Activated CD4-positive, CD25-positive, alpha-beta regulatory T cell treated with anti-CD3 and anti-CD28 coated beads, Interleukin-2, amount 50 U/mL, for 72 hours (primary cell): ENCODE data around the gene DNAH10.
"Not testable (repeated sequence)": the region's sequence is repeated elsewhere in the genome, so short reads cannot be mapped to it uniquely, and the experiment has no call there.

Source experiments
- DNase-seq: peaks from one replicate; pipeline ENCODE4 v3.0.0; 2021

DNAH10 gene

DNA sequence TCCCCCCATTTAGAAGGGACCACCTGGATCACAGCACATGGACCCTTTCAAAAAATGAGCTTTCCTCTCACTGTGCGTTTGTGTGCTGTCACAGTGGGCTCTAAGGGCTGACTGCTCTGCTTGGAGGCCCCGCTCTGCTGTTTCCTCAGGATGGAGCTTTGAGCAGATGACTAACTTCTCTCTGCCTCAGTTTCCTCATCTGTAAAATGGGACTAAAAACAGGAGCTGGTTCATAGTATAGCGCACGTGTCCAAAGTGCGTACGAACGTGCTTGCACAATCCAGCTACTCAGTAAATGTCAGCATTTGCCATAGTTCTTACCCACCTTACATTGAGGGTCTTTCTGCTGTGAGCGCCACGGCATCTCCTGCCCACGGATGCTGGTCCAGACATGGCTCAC, 12.7 kb upstream of the DNAH10 start:
- DNase-seq = no peak

DNA sequence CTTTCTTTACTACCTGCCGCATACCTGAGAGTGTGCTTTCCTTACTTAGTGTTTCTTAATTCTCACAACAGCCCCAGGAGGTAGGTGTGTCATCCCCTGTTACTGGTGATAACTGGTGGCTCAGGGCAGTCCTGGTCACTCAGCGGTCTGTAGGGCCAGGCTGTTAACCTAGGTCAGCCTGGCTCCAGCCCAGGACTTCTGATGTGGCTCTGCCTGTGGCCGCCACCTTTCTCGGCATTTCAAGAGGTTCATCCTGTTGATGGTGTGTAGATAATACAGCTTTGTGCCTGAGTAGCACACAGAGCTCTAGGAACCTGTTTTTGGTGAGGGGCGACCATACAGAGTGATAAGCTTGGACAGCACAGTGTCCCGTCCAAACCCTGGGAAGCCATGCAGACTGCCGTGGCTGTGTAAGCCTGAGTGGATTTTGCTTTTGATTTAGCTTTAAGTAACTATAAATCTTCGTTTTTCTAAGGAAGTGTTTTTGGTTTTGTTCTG, 11.9 kb upstream of the DNAH10 start:
- DNase-seq = no peak

DNA sequence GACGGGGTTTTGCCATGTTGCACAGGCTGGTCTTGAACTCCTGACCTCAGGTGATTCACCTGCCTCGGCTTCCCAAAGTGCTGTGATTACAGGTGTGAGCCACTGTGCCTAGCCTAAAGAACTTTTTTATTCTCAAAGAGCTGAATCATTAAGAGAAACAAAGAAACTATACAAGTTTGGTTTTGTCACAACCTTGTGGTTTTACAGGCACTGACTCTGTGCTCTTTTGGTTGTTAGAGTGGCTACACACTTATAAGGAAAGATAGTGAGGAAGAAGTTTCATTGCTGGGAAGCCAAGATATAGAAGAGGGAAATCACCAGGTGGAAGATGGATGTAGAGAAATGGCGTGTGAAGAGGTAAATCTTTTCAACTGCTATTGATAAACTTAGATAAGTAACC, 10.1 kb upstream of the DNAH10 start:
- no peak for DNase-seq

DNA sequence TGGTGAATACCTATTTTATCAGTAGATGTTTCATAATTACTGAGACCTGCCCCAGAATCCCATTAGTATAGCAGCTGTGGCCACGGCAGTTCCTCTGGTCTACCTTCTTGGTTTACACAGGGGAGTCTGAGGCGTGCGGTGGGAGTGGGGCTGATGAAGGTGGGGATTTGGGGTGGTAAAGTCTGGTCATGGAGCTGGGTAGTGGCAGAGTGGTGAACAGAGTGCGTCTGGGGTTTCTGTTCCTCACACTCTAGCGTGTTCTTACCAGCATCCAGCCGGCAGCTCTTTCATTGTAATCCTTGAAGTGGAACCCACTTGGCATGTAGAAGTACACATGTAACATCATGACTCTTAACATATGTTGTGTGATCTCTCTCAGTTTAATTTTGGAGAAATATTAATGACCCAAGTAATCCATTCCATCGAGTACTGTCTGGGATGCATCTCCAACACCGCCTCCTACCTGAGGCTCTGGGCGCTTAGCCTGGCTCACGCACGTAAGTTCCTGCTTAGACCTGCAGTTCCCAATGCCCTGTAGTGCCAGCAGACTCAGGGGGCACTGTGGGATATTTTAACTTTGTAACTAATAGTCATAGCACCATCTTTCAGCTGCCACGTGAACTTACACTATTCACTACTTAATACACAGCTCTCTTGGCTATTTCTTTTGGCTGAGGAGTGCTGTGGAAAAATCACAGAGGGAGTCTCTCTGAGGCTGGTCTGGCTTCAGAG, 7.9 kb upstream of the DNAH10 start:
- DNase-seq = no peak

DNA sequence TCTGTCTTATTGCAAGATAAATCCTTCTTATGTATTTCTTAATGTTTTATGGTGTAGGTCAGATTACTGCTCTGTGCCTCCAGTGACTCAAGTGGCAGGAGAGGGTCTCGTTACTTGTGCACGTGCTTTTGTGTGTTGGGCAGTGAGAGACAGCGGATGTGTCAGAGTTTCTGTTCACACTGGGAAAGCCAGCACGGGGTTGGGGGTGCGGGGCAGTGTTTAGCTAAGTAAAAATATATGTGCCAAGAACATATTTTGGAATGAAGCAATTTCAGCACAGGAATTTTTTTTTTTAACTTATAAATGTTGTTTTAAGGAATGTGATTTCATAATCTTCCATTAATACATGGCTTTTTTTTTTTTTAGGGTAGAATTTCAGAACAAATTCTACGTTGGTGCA, 4.5 kb upstream of the DNAH10 start:
- no peak for DNase-seq

DNA sequence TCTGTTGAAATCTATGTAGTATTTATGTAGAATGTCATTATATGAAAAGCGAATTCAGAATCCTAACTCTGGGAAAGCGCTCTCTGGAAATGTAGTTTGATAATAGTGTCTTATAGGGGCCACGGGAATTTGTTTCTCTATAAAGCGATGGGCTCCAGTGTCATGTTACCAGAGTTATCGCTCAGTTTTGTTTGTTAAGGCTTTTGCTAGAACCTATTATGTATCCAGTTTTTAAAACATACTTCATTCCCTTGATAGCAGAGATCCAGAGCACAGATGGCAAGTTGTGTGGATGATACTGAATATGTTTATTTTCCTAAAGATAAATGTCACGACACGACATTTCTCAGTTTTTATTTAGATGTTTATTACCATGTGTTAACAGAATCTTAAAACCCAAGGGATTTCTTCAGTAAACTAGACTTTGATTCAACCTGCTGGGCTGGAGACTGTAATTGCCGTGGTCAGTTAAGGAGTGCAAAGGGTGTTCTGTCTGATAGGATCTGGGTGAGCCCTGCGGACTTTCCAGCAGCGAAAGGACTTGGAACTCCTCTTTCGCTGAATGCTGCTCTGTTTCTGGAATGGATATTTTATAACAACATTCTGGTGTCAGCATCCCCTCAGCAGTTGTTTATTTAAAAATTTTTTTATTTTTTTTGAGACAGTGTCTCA, 1.7 kb upstream of the DNAH10 start:
- no peak for DNase-seq

DNA sequence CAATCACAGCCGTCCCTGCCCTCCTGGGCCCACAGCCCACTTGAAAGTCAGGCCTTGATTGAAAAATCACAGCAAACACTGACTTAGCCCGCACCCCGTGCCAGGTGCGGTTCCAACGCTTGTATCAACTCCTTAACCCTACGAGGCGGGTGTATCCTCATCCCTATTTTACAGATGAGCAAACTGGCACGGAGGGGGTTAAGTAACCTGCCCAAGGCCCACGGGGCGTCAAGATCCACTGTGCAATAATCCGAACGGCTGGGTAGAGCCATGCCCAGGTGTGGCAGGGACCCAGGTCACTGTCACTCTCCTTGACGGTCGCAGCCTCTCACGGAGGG, 583 bp downstream of the DNAH10 start:
- no peak for DNase-seq

DNA sequence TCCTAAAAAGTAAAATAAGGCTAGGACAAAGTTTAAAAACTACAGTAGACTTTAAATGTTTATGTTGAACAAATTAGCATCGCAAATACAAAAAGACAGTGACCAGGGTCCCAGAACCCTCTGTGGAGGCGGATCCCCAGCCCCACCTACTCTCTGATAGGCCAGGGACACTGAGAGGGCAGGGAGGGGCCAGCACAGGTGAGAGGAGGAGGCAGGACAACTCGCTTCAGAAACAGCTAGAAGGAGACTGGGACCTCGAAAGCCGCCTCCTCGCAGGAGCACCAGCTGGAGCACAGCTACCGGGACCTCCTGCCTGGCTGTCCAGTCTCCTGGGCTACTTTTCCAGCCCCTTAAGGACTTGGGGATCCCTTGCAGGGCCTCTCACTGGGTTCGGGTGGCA, 992 bp downstream of the DNAH10 start:
- no peak for DNase-seq

DNA sequence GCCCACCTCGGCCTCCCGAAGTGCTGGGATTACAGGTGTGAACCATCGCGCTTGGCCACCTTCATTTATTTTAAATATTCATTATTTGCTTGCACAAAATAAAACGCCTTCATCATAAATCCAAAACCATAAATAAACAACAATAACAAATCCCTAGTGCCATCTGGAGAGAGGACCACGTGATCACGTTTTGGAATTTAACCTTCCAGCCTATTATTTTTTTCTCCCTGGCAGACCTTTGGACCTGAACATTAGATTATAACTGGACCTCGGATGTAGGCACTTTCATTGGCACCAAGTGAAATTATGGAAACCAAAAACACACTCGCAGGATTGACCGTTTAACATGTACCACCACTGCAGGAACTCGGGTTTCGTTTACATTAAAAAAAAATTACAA, 2.0 kb downstream of the DNAH10 start:
- no peak for DNase-seq

DNA sequence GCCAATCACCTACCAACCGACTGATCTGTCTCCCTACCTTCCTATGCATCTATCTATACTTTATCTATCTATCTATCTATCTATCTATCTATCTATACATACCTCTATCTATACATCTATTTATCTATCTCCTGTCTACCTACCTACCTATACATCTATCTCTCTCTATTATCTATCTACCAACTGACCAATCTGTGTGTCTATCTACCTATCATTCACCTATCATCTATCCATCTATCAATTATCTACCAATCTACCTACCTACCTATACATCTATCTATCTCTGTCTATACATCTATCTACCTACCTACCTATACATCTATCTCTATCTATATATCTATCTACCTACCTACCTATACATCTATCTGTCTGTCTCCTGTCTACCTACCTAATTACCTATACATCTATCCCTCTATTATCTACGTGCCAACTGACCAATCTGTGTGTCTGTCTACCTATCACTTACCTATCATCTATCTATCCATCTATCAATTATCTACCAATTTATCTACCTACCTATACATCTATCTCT, 3.5 kb downstream of the DNAH10 start:
- no peak for DNase-seq

DNA sequence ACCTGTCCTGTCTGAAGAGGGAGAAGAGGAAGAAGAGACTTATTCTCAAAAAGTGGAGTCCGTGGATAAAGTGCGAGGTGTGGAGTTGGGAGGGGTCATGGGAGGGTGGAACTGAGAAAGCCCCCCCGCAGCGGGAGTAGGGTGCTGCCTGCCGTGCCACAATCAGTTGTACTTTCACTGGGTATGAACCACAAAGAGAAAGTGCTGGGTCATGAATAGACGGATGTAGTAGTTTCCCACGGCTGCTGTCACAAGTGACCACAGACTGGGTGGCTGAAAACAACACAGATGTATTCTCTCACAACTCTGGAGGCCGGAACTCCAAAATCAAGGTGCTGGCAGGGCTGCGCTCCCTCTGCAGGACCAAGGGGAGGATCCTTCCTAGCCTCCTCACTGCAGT, 5.5 kb downstream of the DNAH10 start:
- no peak for DNase-seq

DNA sequence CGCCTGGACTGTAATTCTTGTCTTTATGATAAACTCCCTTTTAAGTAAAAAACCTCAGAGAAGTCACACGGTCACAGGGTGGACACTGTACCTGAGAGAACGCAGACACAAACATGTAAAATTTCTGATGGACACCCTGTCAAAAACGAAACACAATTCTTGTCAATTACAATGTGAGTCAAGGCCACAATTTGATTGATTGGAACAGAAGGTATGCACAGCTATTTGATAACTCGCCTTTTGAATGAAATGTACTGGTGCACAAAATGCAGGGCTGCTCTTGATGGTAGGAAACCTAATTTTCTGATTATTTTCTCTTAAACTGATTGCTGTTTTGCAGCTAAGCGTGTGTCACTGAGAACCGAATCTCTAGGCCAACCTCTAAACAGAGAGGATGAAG, 9.2 kb downstream of the DNAH10 start:
- DNase-seq = no peak

DNA sequence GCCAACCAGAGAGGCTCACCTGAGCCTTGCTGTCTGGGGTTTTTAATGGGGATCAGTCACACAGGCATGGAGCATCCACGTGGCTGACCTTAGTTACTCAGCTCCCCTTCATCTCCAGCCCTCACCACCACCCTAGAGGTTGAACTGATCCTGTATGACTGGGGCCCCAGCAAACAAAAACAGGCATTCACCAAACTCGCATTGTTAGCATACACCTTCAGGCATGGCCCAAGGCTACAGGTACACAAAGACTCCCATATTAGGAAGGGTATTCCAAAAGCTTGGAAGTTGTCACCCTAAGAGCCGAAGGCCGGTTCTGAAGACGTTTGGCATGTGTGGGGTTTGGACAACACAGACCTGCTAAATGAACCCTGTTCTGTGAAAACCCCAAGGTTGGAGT, 10.0 kb downstream of the DNAH10 start:
- DNase-seq = no peak

DNA sequence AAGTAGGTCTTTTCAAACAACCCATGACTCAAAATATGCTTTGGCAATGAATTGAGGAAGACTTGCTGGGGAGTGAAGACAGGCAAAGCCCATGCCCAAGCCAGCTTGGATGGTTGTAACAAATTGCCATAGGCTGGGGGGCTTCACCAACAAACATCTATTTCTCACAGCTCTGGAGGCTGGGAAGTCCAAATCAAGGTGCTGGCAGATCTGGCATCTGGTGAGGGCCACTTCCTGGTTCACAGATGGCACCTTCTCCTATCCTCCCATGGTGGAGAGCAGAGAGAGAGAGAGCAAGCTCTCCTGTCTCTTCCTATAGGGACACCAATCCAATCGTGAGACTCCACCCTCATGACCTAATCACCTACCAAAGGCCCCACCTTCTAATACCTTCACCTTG, 11.3 kb downstream of the DNAH10 start:
- no peak for DNase-seq

DNA sequence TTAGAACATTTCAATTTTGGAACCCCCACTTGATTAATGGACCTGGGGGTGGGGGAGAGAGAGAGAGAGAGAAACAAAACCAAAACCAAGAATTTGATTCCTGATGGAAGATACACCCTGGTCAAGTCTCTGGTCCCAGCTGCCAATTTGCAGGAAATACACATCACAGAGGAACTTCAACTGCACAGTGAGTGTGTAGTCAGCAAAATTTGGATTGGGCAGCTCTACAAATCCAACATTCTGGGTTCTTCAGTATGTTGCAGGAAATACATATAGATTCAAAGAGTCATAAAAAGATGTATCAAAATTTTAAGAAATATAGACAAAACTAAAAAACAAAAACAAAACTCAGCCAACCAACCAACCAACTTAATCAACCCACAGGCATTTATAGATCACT, 17.4 kb downstream of the DNAH10 start:
- DNase-seq = no peak

DNA sequence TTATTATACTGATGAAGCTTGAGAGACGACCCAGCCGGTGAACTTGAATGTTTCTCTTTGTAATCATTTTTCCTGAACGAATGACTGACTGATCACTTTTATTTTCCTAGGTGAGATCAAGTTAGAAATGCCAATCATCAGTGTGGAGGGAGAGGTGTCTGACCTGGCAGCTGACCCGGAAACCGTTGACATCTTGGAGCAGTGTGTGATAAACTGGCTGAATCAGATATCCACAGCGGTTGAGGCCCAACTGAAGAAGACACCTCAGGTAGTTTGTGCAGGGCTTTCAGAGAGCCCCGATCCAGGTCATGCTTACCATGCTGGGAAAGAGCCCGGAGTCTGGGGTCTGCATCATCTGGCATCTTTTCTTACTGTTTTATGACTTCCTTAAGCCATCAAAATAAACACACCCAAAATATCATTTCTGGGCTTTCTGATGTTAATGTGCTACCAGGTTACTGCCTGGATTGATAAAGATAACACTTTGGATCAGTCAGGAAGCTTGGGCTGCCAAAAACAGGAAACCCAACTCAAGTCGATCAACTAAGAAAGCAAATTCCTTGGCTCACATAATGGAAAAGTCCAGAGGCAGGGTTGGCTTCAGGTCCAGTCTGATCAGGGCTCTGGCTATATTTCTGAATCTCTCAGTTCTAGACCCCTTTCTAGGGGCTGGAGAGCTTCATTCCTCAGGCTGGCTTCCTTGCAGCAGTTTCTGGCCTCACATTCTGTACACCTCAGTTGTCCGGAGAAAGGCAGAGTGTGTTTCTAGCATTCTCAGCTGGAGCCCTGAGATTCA, 21.1 kb downstream of the DNAH10 start:
- no peak for DNase-seq

DNA sequence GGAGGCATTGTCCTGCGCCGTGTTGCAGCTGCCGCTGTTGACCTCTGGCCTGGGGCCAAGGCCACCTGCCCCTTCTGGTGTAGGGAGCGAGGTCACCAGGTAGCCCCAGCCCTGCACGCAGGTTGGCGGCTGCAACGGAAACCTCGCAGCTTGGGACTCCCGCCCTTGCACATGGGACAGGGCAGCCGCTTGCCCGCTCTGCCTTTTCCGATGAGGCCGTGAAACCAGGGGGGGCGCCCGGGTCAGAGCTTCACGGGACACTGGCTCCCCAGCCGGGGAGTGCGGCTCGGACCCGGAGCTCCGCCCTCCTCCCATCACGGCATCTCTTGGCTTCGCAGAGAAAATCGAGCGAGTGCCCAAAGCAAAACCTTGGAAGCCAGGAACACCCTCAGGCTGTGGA, 25.4 kb downstream of the DNAH10 start:
- no peak for DNase-seq

DNA sequence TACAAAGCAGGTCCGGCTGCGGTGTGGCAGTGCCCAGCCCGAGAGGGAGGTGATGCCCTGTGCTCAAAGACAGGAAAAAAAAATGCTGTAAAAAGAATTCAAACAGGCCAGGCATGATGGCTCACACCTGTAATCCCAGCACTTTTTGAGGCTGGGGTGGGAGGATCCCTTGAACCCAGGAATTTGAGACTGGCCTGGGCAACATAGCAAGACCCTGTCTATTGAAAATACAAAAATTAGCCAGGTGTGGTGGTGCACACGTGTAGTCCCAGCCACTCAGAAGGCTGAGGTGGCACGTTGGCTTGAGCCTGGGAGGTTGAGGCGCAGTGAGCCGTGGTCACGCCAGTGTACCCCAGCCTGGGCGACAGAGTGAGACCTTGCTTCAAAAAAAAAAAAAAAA, 26.4 kb downstream of the DNAH10 start:
- no peak for DNase-seq

DNA sequence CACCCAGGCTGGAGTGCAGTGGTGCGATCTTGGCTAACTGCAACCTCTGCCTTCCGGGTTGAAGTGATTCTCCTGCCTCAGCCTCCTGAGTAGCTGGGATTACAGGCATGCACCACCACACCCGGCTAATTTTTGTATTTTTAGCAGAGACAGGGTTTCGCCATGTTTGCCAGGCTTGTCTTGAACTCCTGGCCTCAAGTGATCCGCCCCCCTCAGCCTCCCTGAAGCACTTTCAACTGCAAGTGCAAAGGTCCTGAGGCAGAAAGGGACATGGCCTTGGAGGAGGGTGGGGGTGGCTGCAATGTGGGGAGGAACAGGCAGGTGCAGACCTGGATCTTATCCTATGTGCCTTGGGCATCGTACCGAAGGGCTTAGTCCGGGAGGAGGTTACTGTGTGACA, 27.3 kb downstream of the DNAH10 start:
- DNase-seq = not testable (repeated sequence)

DNA sequence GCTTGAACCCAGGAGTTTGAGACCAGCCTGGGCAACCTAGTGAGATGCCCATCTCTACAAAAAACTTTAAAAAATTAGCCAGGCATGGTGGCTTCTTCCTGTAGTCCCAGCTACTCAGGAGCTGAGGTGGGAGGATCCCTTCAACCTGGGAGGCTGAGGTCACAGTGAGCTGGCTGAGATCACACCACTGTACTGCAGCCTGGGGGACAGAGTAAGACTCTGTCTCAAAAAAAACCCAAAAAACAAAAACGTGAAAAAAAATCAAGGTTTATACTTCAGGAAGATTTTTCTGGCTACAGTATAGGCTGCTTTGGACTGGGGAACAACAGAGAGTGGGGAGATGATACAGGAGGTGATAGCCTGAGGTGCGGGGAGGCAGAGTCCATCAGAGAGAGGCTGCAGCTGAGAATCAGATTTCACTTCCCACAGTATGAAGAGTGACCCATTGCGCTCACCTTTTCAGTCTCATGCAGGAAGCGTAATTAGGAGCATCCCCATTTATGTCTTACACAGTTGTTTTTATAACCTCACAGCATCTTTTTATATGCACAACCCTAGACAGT, 28.9 kb downstream of the DNAH10 start:
- no peak for DNase-seq

DNA sequence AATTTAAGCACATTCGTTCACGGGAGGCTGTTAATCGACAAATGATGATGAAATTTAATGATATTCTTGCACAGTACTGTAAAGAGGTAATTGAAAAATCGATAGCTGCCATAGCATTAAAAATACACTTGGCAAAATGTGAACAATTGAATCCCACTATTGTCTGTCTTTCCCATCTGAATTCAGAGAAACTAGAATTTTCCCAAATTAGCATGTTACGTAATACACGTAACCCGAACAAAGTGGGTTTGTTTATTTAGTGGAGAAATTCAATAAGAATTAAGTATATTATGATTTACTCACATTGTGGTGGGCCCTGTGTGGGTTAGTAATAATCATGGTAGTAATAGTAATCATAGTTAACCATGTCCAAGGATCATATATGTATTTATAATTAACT, 31.9 kb downstream of the DNAH10 start:
- DNase-seq = no peak

DNA sequence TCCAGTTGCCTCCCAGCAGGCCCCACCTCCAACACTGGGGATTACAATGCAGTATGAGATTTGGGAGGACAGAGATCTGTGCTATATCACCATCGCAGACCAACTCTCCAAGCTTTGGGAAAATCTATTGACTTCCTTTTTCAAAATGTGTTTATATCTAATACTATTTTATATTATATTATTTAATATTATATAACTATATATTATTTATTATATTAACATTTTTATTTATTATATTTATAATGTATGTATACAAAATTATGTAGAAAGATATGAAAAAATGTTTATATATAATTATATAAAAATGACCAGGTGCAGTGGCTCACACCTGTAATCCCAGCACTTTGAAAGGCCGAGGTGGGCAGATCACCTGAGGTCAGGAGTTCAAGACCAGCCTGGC, 36.4 kb downstream of the DNAH10 start:
- no peak for DNase-seq

DNA sequence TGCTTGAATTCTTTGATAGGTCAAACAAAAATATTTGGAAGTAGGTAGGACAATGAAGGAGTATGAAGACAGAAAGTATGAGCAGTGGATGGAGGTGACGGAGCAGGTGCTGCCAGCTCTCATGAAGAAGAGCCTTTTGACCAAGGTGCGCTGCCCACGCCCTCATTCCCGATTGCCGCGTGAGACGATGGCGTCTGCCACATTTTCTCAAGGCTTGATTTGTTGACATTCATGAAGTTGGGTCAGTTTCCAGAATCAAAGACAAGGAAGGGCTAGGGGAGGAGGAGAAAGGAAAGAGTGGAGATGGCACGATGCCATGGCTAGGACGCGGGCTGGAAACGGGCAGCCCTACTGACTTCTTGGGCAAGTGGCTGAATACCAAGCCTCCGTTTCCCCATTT, 37.1 kb downstream of the DNAH10 start:
- no peak for DNase-seq
